ENCODE measurements around the gene PANX3. TPM values are rescaled to one million over a fixed set of nuclear protein-coding genes. Genes with fewer than 3 reads are reported as not detected.
"Not testable (repeated sequence)": the region's sequence is repeated elsewhere in the genome, so short reads cannot be mapped to it uniquely, and the experiment has no call there.

PANX3 gene
- total and polyA plus RNA-seq, 4 donors: not detected

GRCh38 chr11:124597626-124598025 lies 13.6 kb upstream of the PANX3 start:
- Histone ChIP-seq H3K4me1 (ENCODE audit: control insufficient read depth in 4 of 4, insufficient read depth in 4 of 4, low read length in 3 of 4) (no peaks in the 10 kb centered on the region), H3K27ac (ENCODE audit: low read depth in 1 of 2, low read length in 2 of 2) (no peak overlapping the region), H3K36me3 (ENCODE audit: control insufficient read depth in 4 of 4, insufficient read depth in 3 of 4, low read depth in 1 of 4, low read length in 3 of 4) (no peaks in the 10 kb centered on the region), H3K9ac (ENCODE audit: low read depth in 1 of 2, low read length in 2 of 2) (no peak overlapping the region), H3K27me3 (ENCODE audit: control insufficient read depth in 4 of 4, insufficient read depth in 4 of 4, low read length in 3 of 4) (peaks cover 0 to 7% (median 0%) of the 10 kb centered on the region in 4 donors), H3K4me3 (ENCODE audit: low read depth in 1 of 3, low read length in 3 of 3) (no peak overlapping the region), H3K9me3 (ENCODE audit: control insufficient read depth in 4 of 4, low read length in 3 of 4) (no peaks in the 10 kb centered on the region)
- DNase-seq (ENCODE audit: low spot score): no peak
- no peak for TF ChIP-seq FOXA1 (IDR thresholded peaks at IDR 0.05)
- no peak for TF ChIP-seq TAF1 (conservative IDR thresholded peaks at IDR 0.05)
- no peak for TF ChIP-seq RAD21 (IDR thresholded peaks at IDR 0.05)
- TF ChIP-seq JUND (IDR thresholded peaks at IDR 0.05): no peak
- TF ChIP-seq YY1 (IDR thresholded peaks at IDR 0.05): no peak
- no peak for TF ChIP-seq RXRA (IDR thresholded peaks at IDR 0.05)
- no peak for TF ChIP-seq ZBTB33 (IDR thresholded peaks at IDR 0.05)

- Histone ChIP-seq H3K9ac (ENCODE audit: low read depth in 1 of 2, low read length in 2 of 2) (no peak overlapping the region), H3K27ac (ENCODE audit: low read depth in 1 of 2, low read length in 2 of 2) (no peak overlapping the region), H3K27me3 (ENCODE audit: control insufficient read depth in 4 of 4, insufficient read depth in 4 of 4, low read length in 3 of 4) (no peaks in the 10 kb centered on the region), H3K9me3 (ENCODE audit: control insufficient read depth in 4 of 4, low read length in 3 of 4) (no peaks in the 10 kb centered on the region), H3K4me3 (ENCODE audit: low read depth in 1 of 3, low read length in 3 of 3) (no peak overlapping the region), H3K36me3 (ENCODE audit: control insufficient read depth in 4 of 4, insufficient read depth in 3 of 4, low read depth in 1 of 4, low read length in 3 of 4) (no peaks in the 10 kb centered on the region), H3K4me1 (ENCODE audit: control insufficient read depth in 4 of 4, insufficient read depth in 4 of 4, low read length in 3 of 4) (no peaks in the 10 kb centered on the region)
- TF ChIP-seq JUND (IDR thresholded peaks at IDR 0.05) (no peak), YY1 (IDR thresholded peaks at IDR 0.05) (no peak), HNF4A (conservative IDR thresholded peaks at IDR 0.05) (no peak), ATF3 (IDR thresholded peaks at IDR 0.05) (no peak)
- no peak for DNase-seq (ENCODE audit: low spot score)
- WGBS: 63% methylated on average over 5 of the region's 5 CpGs
These were observed 10.5 kb upstream of the PANX3 start for GRCh38 chr11:124600621-124601320.

- no peaks in the 10 kb centered on the region for H3K27me3 ChIP-seq (ENCODE audit: control insufficient read depth in 4 of 4, insufficient read depth in 4 of 4, low read length in 3 of 4)
- WGBS: 88% methylated on average over 3 of the region's 3 CpGs
- no peak for DNase-seq (ENCODE audit: low spot score)
- no peak overlapping the region for H3K4me3 ChIP-seq (ENCODE audit: low read depth in 1 of 3, low read length in 3 of 3)
- H3K36me3 ChIP-seq (ENCODE audit: control insufficient read depth in 4 of 4, insufficient read depth in 3 of 4, low read depth in 1 of 4, low read length in 3 of 4): no peaks in the 10 kb centered on the region
- no peak overlapping the region for H3K27ac ChIP-seq (ENCODE audit: low read depth in 1 of 2, low read length in 2 of 2)
- TF ChIP-seq MAX (IDR thresholded peaks at IDR 0.05) (no peak), HNF4G (IDR thresholded peaks at IDR 0.05) (no peak), JUND (IDR thresholded peaks at IDR 0.05) (no peak), YY1 (IDR thresholded peaks at IDR 0.05) (no peak), FOXA1 (IDR thresholded peaks at IDR 0.05) (no peak), FOXA2 (IDR thresholded peaks at IDR 0.05) (no peak), HNF4A (conservative IDR thresholded peaks at IDR 0.05) (no peak), NR2F2 (IDR thresholded peaks at IDR 0.05) (no peak), GABPA (IDR thresholded peaks at IDR 0.05 in 1 of 2, conservative IDR thresholded peaks at IDR 0.05 in 1 of 2) (no peak), TAF1 (conservative IDR thresholded peaks at IDR 0.05) (no peak)
- no peaks in the 10 kb centered on the region for H3K9me3 ChIP-seq (ENCODE audit: control insufficient read depth in 4 of 4, low read length in 3 of 4)
- no peaks in the 10 kb centered on the region for H3K4me1 ChIP-seq (ENCODE audit: control insufficient read depth in 4 of 4, insufficient read depth in 4 of 4, low read length in 3 of 4)
- no peak overlapping the region for H3K9ac ChIP-seq (ENCODE audit: low read depth in 1 of 2, low read length in 2 of 2)
These were observed 9.0 kb upstream of the PANX3 start for GRCh38 chr11:124602193-124602592.

GRCh38 chr11:124602723-124603122 lies 8.5 kb upstream of the PANX3 start:
- DNase-seq (ENCODE audit: low spot score); H3K36me3 ChIP-seq (ENCODE audit: control insufficient read depth in 4 of 4, insufficient read depth in 3 of 4, low read depth in 1 of 4, low read length in 3 of 4); H3K27ac ChIP-seq (ENCODE audit: low read depth in 1 of 2, low read length in 2 of 2); H3K4me1 ChIP-seq (ENCODE audit: control insufficient read depth in 4 of 4, insufficient read depth in 4 of 4, low read length in 3 of 4); H3K9me3 ChIP-seq (ENCODE audit: control insufficient read depth in 4 of 4, low read length in 3 of 4); H3K27me3 ChIP-seq (ENCODE audit: control insufficient read depth in 4 of 4, insufficient read depth in 4 of 4, low read length in 3 of 4); H3K4me3 ChIP-seq (ENCODE audit: low read depth in 1 of 3, low read length in 3 of 3); H3K9ac ChIP-seq (ENCODE audit: low read depth in 1 of 2, low read length in 2 of 2): not testable (repeated sequence)
- WGBS: 73% methylated on average over 3 of the region's 3 CpGs

Measured in liver (tissue), 9 donors.